ENCODE results near the gene ZNF639.
A peak's percentile ranks its signal among the peaks of the same experiment; 100 is the strongest.
"Not testable (repeated sequence)": the region's sequence is repeated elsewhere in the genome, so short reads cannot be mapped to it uniquely, and the experiment has no call there.

Gene ZNF639, protein sequence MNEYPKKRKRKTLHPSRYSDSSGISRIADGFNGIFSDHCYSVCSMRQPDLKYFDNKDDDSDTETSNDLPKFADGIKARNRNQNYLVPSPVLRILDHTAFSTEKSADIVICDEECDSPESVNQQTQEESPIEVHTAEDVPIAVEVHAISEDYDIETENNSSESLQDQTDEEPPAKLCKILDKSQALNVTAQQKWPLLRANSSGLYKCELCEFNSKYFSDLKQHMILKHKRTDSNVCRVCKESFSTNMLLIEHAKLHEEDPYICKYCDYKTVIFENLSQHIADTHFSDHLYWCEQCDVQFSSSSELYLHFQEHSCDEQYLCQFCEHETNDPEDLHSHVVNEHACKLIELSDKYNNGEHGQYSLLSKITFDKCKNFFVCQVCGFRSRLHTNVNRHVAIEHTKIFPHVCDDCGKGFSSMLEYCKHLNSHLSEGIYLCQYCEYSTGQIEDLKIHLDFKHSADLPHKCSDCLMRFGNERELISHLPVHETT

DNA sequence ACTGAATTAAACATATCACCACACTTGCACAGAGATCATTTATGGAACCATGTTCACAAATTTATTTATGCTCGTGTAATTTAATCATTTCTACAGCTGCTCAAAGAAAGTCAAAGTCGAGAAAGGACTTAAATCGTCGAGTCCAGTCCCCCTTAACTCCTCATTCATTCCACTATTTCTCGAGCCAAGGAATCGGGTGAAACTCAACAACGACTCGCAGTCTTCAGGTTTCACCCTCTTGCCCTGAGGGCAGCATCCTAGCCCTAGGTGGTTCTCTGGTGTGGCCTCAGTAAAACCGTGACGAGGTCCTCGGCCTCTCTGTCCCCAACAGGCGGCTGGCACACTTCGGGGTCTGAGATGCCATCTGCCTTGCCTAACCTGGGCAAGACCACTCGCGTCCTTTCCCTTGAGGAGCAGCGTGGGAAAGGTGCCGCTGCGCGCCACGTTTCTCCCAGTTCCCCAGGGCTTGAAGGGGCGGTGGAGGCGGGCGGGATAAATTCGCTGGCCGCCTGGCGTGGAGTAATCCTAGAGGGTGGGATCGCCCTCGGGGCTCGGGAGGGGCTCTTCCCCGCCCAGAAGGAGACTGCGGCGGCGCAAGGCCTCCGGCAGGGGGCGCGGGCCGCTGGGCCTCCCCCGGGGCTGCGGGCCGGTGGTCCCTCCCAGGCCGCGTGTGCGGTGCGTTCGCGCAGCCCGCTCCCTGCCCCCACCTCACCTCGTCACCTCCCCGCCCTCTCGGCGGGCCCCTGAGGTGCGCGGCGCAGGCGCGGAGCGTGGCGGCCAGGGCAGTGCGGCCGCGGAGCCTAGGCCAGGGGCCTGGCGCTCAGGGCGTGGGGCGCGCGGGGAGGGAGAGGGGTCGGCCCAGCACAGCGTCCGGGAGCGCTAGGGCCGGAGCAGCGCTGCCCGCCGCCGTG is at the start of gene ZNF639:
Gene ZNF639 (plus strand): TSS at position 746 of the 911 bp plus-strand sequence. CDS start 5,263 bp downstream, outside the sequence.
- peak; percentile 95 for DNase-seq

DNA sequence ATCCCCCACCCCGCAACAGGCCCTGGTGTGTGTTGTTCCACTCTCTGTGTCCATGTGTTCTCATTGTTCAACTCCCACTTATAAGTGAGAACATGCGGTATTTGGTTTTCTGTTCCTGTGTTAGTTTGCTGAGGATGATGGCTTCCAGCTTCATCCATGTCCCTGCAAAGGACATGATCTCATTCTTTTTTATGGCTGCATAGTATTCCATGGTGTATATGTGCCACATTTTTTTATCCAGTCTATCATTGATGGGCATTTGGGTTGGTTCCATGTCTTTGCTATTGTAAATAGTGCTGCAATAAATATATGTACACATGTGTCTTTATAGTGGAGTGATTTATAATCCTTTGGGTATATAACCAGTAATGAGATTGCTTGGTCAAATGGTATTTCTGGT is 48.4 kb upstream of the ZNF639 start:
- DNase-seq, result not testable (repeated sequence)

DNA sequence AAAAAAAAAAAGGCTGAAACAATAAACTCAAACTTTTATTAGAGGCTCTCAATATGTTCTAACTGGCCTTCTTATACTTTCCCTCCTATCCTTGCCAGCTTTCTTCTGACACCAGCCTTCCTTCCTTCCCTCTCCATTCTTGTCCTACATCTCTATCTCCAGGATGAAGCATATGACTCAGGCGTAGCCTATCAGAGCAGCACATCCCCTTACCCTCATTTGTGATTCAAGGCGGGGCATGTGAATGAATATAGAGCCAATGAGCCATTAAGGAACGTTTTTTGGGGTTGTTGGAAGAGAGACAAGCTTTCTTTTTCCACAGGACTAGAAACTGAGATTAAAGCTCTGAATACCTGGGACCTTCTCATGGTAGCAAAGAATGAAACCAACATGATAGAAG is 46.8 kb upstream of the ZNF639 start:
- DNase-seq, result no peak

DNA sequence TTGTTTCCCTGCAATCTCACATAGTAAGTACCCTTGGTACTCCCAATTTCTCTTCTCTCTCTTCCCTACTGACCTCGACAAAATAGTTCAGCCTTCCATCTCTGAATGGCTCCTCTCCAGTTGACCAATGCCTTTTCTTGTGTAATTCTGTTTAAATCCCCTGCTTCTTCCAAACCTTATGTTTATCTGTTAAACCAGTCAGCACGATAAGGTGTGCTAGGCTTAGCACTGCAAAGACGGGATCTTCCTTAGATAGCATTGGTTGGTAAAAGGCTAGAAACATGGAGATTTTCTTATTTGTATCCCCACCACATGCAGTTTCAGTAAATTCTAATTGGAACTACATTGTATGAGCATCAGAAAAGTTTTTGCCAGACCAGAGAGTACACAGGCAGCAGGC is 46.1 kb upstream of the ZNF639 start:
- no peak for DNase-seq

DNA sequence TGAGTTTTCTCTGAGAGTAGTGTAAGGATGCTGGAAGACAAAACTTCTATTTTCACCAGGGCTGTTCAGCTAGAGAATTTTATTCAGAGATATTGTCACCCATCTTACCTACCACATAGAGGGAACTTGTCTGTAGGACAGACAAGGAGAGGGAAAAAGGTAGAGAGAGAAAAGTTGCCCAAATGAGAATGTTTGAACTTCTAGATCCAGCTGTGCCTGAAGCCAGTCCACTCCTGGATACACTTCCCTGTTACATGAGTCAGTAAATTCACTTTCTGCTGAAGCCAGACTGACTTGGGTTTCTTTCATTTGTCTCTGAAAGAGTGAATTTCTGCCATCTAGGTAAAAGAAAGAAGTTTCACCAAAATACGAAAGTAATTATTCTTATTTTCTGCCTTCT is 44.7 kb upstream of the ZNF639 start:
- no peak for DNase-seq

DNA sequence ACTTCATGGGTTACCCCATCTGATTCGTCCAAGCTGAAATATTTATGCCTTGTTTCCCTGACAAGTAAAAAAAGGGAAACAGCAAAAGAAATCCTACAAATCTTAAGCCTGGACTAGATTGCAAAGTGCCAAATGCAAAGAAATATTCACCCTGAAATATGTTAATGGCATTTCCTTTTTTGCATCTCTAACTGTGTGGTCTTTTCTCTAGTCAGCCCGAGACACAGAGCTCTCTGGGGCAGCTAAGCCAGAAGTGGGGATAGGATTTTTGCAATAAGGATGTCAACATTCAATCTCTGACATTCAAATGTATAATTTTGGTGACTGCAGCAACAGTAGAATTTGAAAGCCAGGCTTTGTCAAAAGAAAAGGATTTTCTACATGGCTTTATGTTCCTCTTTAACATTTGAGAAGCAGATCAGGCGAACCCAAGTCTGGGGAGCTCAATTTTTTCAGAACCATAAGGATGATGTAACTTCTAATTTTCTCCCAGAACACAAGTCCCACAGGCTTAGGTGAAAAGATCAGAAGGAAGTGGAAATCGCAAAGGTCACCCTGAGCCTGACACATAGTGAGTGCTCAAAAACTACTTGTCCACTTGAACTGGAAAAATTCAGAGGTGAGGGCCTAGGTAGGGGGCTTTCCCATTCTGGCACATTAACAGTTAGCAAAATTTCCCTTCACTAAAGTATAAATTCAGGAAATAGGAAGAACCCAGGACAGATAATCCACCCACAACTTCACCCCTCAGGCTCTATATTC is 43.7 kb upstream of the ZNF639 start:
- no peak for DNase-seq

DNA sequence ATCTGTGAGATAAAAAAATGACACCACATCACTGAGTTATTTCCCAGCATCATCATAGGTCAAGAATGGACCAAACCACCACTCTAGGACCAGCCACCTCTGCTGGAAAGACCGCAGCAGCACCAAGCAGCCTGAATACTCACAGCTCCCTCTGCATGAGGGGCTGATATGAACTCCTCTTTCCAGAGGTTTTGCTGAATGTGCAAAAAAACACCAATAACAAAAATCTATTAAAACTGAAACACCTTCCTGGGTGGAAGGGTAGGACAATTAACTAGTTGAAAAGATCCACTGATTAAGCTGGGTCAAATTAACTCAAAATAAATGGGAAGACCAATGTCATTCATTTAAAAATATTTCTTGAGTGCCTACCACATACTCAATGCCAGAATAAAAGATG is 43.0 kb upstream of the ZNF639 start:
- DNase-seq, result no peak

DNA sequence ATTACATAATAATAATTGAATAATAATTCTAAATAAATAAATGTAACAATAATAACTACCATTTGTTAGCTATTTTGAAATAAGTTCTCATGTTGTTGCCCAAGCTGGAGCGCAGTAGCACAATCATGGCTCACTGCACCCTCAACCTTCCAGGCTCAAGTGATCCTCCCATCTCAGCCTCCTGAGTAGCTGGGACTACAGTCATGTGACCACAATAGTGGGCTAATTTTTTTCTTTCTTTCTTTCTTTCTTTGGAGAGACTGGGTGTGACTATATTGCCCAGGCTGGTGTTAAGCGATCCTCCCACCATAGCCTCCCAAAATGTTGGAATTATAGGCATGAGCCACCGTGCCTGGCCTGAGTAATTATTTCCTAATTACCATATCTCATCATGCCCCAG is 41.0 kb upstream of the ZNF639 start:
- DNase-seq, result no peak

DNA sequence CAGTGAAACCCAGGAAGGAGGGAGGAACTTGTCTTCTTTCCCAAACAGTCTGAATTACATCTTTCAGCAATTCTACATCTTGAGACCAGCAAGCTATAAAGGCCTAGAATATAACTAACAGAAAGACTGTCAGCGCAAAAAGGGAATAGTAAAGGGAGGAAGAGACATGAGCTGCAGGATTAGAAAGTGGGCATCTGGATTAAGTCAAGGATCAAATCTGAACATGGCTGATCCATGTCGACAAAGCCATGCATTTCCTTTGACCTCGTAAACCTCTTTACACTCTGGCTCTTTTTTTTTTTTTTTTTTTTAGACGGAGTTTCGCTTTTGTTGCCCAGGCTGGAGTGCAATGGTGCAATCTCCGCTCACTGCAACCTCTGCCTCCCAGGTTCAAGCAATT is 36.5 kb upstream of the ZNF639 start:
- no peak for DNase-seq

DNA sequence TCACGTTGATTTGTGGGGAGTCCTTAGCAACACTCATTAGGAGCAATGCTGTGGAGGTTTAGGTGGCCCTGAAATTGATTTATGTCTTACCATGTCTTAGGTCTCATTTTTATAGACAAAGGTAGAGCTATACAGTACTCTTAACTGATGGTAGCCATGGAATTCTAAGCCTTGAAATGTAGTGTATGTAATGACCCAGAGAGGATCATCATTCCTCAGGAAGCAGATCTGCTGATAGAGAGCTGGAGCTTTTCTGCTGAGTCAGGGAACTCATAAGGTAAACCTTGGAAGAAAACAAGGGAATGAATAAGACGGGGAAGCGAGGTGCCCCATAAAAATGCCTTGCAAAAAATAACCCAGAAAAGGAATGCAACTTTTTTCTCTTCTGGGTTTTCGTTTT is 34.0 kb upstream of the ZNF639 start:
- DNase-seq, result no peak

DNA sequence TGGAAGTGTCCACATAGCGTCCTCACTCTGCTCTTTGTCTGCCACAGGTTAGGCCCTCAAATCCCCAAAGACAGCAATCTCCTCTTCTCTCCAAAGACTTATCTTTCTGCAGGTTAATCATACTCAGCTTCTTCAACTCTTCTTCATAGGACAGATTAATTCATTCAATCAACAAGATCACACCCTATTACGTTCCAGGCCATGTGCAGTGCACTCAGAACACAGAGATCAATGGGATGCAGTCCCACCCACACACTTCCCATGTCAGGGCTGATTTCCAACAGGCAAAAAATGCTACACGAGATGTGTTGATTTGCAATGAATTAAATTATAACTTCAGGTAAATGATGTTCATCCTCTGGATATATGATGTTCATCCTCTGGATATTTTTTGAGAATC is 33.5 kb upstream of the ZNF639 start:
- no peak for DNase-seq

DNA sequence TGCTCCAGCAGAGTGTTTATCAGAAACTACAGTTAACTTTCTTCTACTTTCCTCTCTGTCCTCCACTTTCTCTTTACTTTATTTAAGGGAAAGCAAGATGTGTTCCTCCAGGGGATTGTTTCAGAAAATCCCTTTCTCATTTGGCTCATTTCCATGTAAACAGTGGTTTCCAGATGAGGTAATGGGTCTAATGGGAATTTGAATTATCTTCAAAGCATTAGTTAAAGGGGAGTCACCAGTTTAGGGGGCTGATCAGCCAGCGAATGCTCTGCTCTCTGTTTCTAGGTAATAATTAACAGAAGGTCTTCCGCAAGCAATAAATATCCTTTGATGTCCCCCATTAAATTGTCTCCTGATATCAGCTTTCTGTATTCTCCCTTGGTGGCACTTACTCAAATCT is 30.4 kb upstream of the ZNF639 start:
- DNase-seq, result no peak

DNA sequence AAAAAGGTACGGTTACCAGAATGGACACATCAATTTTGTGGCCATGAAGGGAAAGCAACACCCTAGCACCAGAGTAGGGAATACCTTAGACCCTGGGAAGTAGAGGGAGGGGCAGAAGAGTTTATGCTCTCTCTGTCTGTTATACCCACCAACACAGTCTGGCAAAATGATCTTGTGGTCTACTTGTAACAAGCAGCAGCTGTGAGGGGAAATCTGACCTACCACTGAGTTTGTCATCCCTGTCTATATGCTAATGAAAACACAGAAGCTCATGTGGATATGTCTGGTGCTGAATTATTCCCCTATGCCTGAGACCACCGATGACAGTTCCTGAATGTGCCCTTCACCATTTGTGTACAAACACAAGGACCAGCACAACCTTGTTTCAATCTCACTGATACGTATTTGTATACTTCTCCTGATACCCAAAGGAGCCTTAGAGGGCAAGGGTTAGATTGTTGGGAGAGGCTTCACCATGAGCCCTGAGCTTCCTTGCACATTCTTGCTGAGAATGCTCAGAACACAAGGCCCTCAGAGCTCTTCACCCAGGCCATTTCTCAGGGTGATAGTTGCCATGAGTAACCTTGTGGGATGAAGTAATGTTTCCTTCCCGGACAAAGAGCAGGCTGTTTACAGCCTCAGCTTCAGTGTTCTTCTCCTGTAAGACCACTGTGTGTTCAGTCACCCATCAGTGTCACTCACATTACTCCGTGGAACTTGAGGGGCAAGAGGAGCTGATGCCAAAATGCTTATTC is 24.7 kb upstream of the ZNF639 start:
- DNase-seq, result no peak

DNA sequence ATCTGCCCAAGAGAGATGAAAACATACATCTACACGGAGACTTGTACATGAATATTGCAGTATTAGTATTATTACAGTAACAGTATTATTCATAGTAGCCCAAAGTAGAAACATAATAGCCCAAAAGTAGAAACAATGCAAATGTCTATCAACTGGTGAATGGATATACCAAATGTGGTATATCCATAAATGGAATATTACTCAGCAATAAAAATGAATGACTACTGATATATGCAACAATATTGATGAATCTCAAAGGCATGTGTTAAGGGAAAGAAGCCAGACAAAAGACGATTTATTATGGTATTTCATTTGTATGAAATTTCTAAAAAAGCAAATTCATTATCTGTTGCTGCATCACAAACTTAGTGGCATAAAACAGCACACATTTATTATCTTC is 23.5 kb upstream of the ZNF639 start:
- no peak for DNase-seq

DNA sequence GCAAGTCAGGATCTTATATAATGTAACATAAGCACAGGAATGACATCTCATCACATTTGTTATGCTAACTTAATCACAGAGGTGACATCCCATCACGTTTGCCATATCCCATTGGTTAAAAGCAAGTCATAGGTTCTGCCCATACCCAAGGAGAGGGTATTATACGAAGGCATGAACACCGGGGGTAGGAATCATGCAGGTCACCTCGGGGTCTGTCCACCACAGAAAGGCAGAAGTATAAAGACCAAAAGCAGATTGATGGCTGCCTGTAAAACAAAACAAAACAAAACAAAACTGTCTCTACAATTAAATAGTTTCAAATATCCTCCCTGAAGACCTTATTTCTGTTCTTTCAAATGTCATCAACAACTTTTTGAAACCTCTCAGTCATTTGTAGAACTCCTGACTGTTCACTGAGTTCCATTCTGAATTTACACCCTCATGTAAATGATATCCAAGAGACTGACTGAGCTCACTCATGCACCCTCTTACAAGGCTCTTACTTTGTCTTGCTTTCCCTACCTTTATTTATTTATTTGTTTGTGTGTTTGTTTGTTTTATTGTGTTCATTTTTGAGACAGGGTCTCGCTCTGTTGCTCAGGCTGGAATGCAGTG is 22.7 kb upstream of the ZNF639 start:
- no peak for DNase-seq

DNA sequence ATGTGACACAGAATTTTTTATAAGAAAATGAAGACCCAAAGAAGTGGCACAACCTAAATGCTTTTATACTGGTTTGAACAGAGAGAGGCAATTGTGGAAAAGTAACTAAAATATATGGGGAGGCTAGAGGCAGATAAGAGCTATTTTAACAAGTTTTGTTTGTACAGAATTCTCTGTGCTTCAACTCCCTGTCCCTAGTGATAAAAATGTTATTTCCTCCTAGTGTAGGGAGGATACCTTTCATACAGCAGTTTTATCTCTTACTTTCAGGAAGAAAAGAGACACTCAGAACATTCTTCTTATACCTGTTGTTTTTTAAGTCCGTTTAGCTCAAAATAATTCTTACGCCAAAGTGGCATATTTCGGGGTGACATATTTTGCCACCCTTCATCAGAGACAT is 21.2 kb upstream of the ZNF639 start:
- peak; percentile 67 for DNase-seq

DNA sequence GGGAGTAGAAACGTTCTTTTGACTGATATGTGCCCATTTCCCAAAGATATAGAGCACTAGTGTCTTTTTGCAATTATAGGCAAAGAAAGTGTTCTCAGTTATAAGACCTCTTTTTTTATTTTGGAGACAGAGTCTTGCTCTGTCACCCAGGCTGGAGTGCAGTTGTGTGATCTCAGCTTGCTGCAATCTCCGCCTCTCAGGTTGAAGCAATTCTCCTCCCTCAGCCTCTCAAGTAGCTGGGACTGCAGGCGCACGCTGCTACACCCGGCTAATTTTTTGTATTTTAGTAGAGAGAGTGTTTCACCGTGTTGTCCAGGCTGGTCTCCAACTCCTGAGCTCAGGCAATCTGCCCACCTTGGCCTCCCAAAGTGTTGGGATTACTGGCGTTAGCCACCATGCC is 20.7 kb upstream of the ZNF639 start:
- DNase-seq, result no peak

DNA sequence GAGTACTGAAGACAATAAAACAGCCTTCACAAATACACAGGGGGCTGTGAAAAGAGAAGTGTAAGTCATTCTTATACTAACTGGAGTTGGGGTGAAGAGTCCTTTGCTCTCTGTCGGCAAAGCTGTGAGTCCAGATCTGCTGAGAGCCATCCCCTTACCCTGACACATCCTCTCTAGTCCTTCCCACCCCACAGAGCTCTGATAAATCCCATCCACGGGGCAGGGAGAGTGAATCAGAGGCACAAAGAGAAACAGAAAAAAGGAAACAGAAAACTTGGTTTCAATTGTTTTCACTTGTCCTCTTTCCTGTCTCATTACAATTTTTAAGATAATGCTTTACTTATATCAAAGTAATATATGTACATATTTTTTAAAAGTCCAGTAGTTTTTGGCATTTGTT is 18.2 kb upstream of the ZNF639 start:
- no peak for DNase-seq

DNA sequence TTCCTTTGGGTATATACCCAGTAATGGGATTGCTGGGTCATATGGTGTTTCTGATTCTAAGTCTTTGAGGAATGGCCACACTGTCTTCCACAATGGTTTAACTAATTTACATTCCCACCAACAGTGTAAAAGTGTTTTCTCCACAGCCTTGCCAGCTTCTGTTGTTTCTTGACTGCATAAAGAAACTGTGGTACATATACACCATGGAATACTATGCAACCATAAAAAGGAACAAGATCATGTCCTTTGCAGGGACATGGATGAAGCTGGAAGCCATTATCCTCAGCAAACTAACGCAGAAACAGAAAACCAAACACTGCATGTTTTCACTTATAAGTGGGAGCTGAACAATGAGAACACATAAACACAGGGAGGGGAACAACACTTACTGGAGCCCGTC is 15.5 kb upstream of the ZNF639 start:
- DNase-seq, result not testable (repeated sequence)

DNA sequence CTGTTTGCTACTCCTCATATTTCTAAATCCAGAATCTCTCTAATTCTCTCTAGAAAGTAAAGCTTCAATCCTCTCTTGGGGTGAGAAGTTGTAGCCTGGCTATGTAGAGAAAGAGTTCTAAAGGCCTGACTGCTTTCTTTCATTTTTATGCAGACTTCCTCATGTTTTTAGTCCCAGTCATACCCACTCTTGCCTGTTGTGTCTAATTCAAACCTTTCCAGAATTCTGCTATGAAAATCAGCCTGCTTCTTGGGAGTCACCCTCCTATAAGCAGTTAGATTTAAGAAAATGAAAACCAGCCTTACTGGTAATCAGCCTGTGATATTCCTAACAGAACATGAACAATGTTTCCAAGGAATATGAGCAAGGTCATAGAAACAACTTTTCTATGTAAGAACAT is 14.8 kb upstream of the ZNF639 start:
- no peak for DNase-seq

DNA sequence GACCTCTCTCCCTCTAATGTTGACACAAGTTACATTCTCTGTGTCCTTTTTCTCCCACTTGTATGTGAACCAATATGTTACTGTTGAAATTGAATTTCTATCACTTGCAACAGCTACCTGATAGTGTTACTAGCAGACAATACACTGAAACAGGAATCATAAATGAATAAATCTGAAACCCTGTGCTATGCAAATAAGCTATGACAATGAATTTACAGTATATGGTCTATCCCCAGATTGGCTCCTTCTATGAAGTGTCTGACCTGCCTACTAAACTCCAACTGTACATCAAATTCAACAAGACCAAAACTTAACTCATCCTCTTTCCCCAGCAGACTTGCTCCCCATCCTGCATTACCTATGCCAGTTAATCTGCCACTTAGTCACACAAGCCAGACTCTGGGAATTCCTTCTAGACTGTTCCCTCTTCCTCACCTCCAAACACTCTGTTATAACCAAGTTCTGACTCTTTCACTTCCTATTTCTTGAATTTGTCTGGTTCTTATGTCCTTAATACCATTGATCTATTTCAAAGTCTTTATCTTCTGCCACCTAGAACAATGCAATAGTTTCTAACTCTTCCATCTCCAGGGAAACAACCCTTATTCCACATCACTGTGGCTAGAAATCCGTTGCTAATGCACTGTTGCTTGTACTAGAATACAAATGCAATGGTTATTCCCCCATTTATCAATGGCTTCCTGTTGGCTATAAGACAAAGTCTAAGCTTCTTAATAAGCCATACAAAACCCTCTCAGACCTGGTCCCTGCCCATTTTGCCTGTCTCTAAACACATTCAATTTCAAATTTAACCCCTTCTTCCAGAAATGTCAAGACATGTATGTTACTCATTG is 13.4 kb upstream of the ZNF639 start:
- DNase-seq, result no peak
